HG03457 (cell line): ENCODE measurements around the gene KANSL1.
"Not testable (repeated sequence)": the region's sequence is repeated elsewhere in the genome, so short reads cannot be mapped to it uniquely, and the experiment has no call there.

Experiments used
- ATAC-seq: cut with Tn5 transposase; IDR thresholded peaks from one replicate; pipeline ENCODE4 v1.9.1; 2021; ENCODE audit warnings: moderate number of reproducible peaks; ENCODE audit not compliant: unreplicated experiment

KANSL1 gene

GRCh38 chr17:46193626-46194392 is 580 bp upstream of the KANSL1 start:
- ATAC-seq = peak; percentile 48

GRCh38 chr17:46192439-46193150 is 634 bp downstream of the KANSL1 start:
- ATAC-seq = peak; percentile 16

GRCh38 chr17:46192189-46192438 is 1.1 kb downstream of the KANSL1 start:
- no peak for ATAC-seq

- ATAC-seq = no peak
Observed at GRCh38 chr17:46191322-46192188, 1.7 kb downstream of the KANSL1 start.

GRCh38 chr17:46190763-46191162 is 2.5 kb downstream of the KANSL1 start:
- no peak for ATAC-seq

GRCh38 chr17:46186827-46187235 is 6.4 kb downstream of the KANSL1 start:
- ATAC-seq = not testable (repeated sequence)

- no peak for ATAC-seq
Observed at GRCh38 chr17:46184696-46185095, 8.5 kb downstream of the KANSL1 start.

- not testable (repeated sequence) for ATAC-seq
Observed at GRCh38 chr17:46183383-46183782, 9.8 kb downstream of the KANSL1 start.

- no peak for ATAC-seq
Observed at GRCh38 chr17:46182961-46183360, 10.3 kb downstream of the KANSL1 start.

- ATAC-seq = no peak
Observed at GRCh38 chr17:46181940-46182339, 11.3 kb downstream of the KANSL1 start.

- ATAC-seq = not testable (repeated sequence)
Observed at GRCh38 chr17:46181316-46181715, 11.9 kb downstream of the KANSL1 start.

- no peak for ATAC-seq
Observed at GRCh38 chr17:46180892-46181274, 12.3 kb downstream of the KANSL1 start.

GRCh38 chr17:46180185-46180891 is 12.9 kb downstream of the KANSL1 start:
- ATAC-seq = not testable (repeated sequence)

GRCh38 chr17:46179375-46179999 is 13.7 kb downstream of the KANSL1 start:
- ATAC-seq = no peak

GRCh38 chr17:46178550-46179214 is 14.5 kb downstream of the KANSL1 start:
- ATAC-seq = no peak

- ATAC-seq = no peak
Observed at GRCh38 chr17:46176975-46177374, 16.3 kb downstream of the KANSL1 start.

- ATAC-seq = no peak
Observed at GRCh38 chr17:46175891-46176290, 17.3 kb downstream of the KANSL1 start.

GRCh38 chr17:46173153-46173552 is 20.1 kb downstream of the KANSL1 start:
- ATAC-seq = no peak

- ATAC-seq = no peak
Observed at GRCh38 chr17:46171939-46172338, 21.3 kb downstream of the KANSL1 start.
